ENCODE measurements around the gene DRC1.
"Not testable (repeated sequence)": the region's sequence is repeated elsewhere in the genome, so short reads cannot be mapped to it uniquely, and the experiment has no call there.

Gene DRC1

GRCh38 chr2:26463244-26464192 lies 61.8 kb downstream of the DRC1 start:
- no peak for DNase-seq (ENCODE audit: low read depth in 2 of 2)

- DNase-seq (ENCODE audit: low read depth in 2 of 2), result no peak
Measured at GRCh38 chr2:26464390-26465265, 62.9 kb downstream of the DRC1 start.

GRCh38 chr2:26465266-26465925 lies 63.7 kb downstream of the DRC1 start:
- DNase-seq (ENCODE audit: low read depth in 2 of 2), result no peak

GRCh38 chr2:26465981-26466471 lies 64.3 kb downstream of the DRC1 start:
- no peak for DNase-seq (ENCODE audit: low read depth in 2 of 2)

- DNase-seq (ENCODE audit: low read depth in 2 of 2), result no peak
Measured at GRCh38 chr2:26466662-26467310, 65.1 kb downstream of the DRC1 start.

GRCh38 chr2:26468544-26468943 lies 66.8 kb downstream of the DRC1 start:
- not testable (repeated sequence) for DNase-seq (ENCODE audit: low read depth in 2 of 2)

GRCh38 chr2:26469092-26469710 lies 67.5 kb downstream of the DRC1 start:
- peak; percentile 11 to 24 for DNase-seq (ENCODE audit: low read depth in 2 of 2)

GRCh38 chr2:26469955-26470354 lies 68.2 kb downstream of the DRC1 start:
- DNase-seq (ENCODE audit: low read depth in 2 of 2), result no peak

- no peak for DNase-seq (ENCODE audit: low read depth in 2 of 2)
Measured at GRCh38 chr2:26470601-26471260, 69.0 kb downstream of the DRC1 start.

- DNase-seq (ENCODE audit: low read depth in 2 of 2), result no peak
Measured at GRCh38 chr2:26471289-26471688, 69.6 kb downstream of the DRC1 start.

- DNase-seq (ENCODE audit: low read depth in 2 of 2), result no peak
Measured at GRCh38 chr2:26471766-26472706, 70.3 kb downstream of the DRC1 start.

GRCh38 chr2:26472821-26473655 lies 71.3 kb downstream of the DRC1 start:
- no peak for DNase-seq (ENCODE audit: low read depth in 2 of 2)

GRCh38 chr2:26473796-26474195 lies 72.1 kb downstream of the DRC1 start:
- DNase-seq (ENCODE audit: low read depth in 2 of 2), result no peak

- DNase-seq (ENCODE audit: low read depth in 2 of 2), result no peak
Measured at GRCh38 chr2:26474261-26474785, 72.6 kb downstream of the DRC1 start.

GRCh38 chr2:26475037-26475436 lies 73.3 kb downstream of the DRC1 start:
- no peak for DNase-seq (ENCODE audit: low read depth in 2 of 2)

- no peak for DNase-seq (ENCODE audit: low read depth in 2 of 2)
Measured at GRCh38 chr2:26475832-26476501, 74.2 kb downstream of the DRC1 start.

- no peak for DNase-seq (ENCODE audit: low read depth in 2 of 2)
Measured at GRCh38 chr2:26477126-26477910, 75.6 kb downstream of the DRC1 start.
